NAMALWA (cell line): ENCODE results near the gene TFEB.

Experiments used
- DNase-seq: peaks from one replicate; pipeline ENCODE4 v3.0.0-alpha.2; 2015; ENCODE audit warnings: low spot score

The TFEB gene

GRCh38 chr6:41722969-41723529 is 12.4 kb downstream of the TFEB start:
- DNase-seq = peak; percentile 26

- DNase-seq = no peak
Measured at GRCh38 chr6:41721414-41721813, 14.0 kb downstream of the TFEB start.

GRCh38 chr6:41720783-41721182 is 14.6 kb downstream of the TFEB start:
- no peak for DNase-seq

GRCh38 chr6:41720262-41720620 is 15.2 kb downstream of the TFEB start:
- no peak for DNase-seq

GRCh38 chr6:41719436-41720261 is 15.8 kb downstream of the TFEB start:
- no peak for DNase-seq

- no peak for DNase-seq
Measured at GRCh38 chr6:41718828-41719227, 16.6 kb downstream of the TFEB start.

- DNase-seq = peak; percentile 24
Measured at GRCh38 chr6:41717392-41717736, 18.0 kb downstream of the TFEB start.

- peak; percentile 29 for DNase-seq
Measured at GRCh38 chr6:41716516-41717391, 18.7 kb downstream of the TFEB start.

- peak; percentile 33 for DNase-seq
Measured at GRCh38 chr6:41715795-41716515, 19.5 kb downstream of the TFEB start.

- no peak for DNase-seq
Measured at GRCh38 chr6:41714556-41715273, 20.7 kb downstream of the TFEB start.

- DNase-seq = no peak
Measured at GRCh38 chr6:41713650-41714291, 21.6 kb downstream of the TFEB start.

GRCh38 chr6:41713159-41713649 is 22.2 kb downstream of the TFEB start:
- no peak for DNase-seq

- DNase-seq = no peak
Measured at GRCh38 chr6:41712651-41713103, 22.7 kb downstream of the TFEB start.

GRCh38 chr6:41711323-41712038 is 23.9 kb downstream of the TFEB start:
- no peak for DNase-seq

GRCh38 chr6:41709375-41709774 is 26.0 kb downstream of the TFEB start:
- DNase-seq = no peak

GRCh38 chr6:41708856-41709255 is 26.6 kb downstream of the TFEB start:
- DNase-seq = no peak

GRCh38 chr6:41707565-41708200 is 27.7 kb downstream of the TFEB start:
- DNase-seq = peak; percentile 64

- peak; percentile 76 for DNase-seq
Measured at GRCh38 chr6:41706876-41707564, 28.4 kb downstream of the TFEB start.
